GM18873 (cell line): Measurements from ENCODE around the gene CPS1.

Experiments
- ATAC-seq: cut with Tn5 transposase; IDR thresholded peaks from one replicate; pipeline ENCODE4 v1.9.1; 2021; ENCODE audit warnings: mild to moderate bottlenecking, moderate library complexity, moderate number of reproducible peaks; ENCODE audit not compliant: unreplicated experiment, low FRiP score

Gene CPS1

GRCh38 chr2:210599476-210599875, 43.1 kb downstream of the CPS1 start:
- no peak for ATAC-seq

- ATAC-seq: no peak
Measured at GRCh38 chr2:210604666-210605065, 48.3 kb downstream of the CPS1 start.

GRCh38 chr2:210606001-210606400, 49.6 kb downstream of the CPS1 start:
- ATAC-seq: no peak

- ATAC-seq: peak; percentile 52
Measured at GRCh38 chr2:210611466-210611865, 55.1 kb downstream of the CPS1 start.

GRCh38 chr2:210616074-210616473, 59.7 kb downstream of the CPS1 start:
- no peak for ATAC-seq

GRCh38 chr2:210617318-210617717, 60.9 kb downstream of the CPS1 start:
- ATAC-seq: no peak

GRCh38 chr2:210617732-210618330, 61.4 kb downstream of the CPS1 start:
- ATAC-seq: no peak

GRCh38 chr2:210620456-210620855, 64.1 kb downstream of the CPS1 start:
- ATAC-seq: no peak

GRCh38 chr2:210623506-210623905, 67.1 kb downstream of the CPS1 start:
- no peak for ATAC-seq

GRCh38 chr2:210626849-210627248, 70.5 kb downstream of the CPS1 start:
- ATAC-seq: no peak

GRCh38 chr2:210630873-210631560, 74.6 kb downstream of the CPS1 start:
- no peak for ATAC-seq

- no peak for ATAC-seq
Measured at GRCh38 chr2:210633699-210634098, 77.3 kb downstream of the CPS1 start.

- no peak for ATAC-seq
Measured at GRCh38 chr2:210635257-210635656, 78.9 kb downstream of the CPS1 start.

- ATAC-seq: no peak
Measured at GRCh38 chr2:210642333-210642732, 85.9 kb downstream of the CPS1 start.

GRCh38 chr2:210647151-210647550, 90.8 kb downstream of the CPS1 start:
- ATAC-seq: no peak

GRCh38 chr2:210654091-210654490, 97.7 kb downstream of the CPS1 start:
- no peak for ATAC-seq

GRCh38 chr2:210655229-210655975, 99.0 kb downstream of the CPS1 start:
- no peak for ATAC-seq

- ATAC-seq: no peak
Measured at GRCh38 chr2:210657874-210658273, 101.5 kb downstream of the CPS1 start.

GRCh38 chr2:210660751-210661150, 104.4 kb downstream of the CPS1 start:
- ATAC-seq: no peak

GRCh38 chr2:210662560-210662959, 106.2 kb downstream of the CPS1 start:
- ATAC-seq: no peak

- ATAC-seq: no peak
Measured at GRCh38 chr2:210663631-210664089, 107.3 kb downstream of the CPS1 start.

- ATAC-seq: no peak
Measured at GRCh38 chr2:210667711-210668110, 111.3 kb downstream of the CPS1 start.
